PC-3 (cell line): Measurements from ENCODE around the gene EIF3B. TPM values are rescaled to one million over a fixed set of nuclear protein-coding genes. Genes with fewer than 3 reads are reported as not detected.

ENCODE experiments used
- ATAC-seq: fragments of 200-7000 bp; cut with Tn5 transposase; 2 replicates; pipeline ENCODE4 v1.9.1; 2020; ENCODE audit warnings: mild to moderate bottlenecking, moderate library complexity
- BruUV-seq: library from RNA; stranded (reverse); fragments of 400-500 nt; replicated peaks from 2 replicates; lab custom pipeline; 2021; lab: Mats Ljungman, UMichigan
- CTCF ChIA-PET: fragments of 300-600 bp; sonication (Branson Sonifier 250); formaldehyde crosslinking; loops from one replicate; lab custom pipeline; 2022; ENCODE audit warnings: antibody characterized with exemption; lab: Charles Lee
- POLR2A ChIA-PET: fragments of 300-600 bp; sonication (Branson Sonifier 250); formaldehyde crosslinking; loops from one replicate; lab custom pipeline; 2022; ENCODE audit warnings: antibody characterized with exemption; ENCODE audit not compliant: unreplicated experiment; lab: Charles Lee
- DNase-seq: peaks from one replicate; pipeline ENCODE4 v3.0.0-alpha.2; 2015
- H2AFZ ChIP-seq: fragments of 300-600 bp; sonication (generic); 2 replicates; pipeline ENCODE4 v1.6.0; 2016; ENCODE audit warnings: antibody characterized with exemption, low read length
- H3F3A ChIP-seq: fragments of 300-600 bp; sonication (generic); one replicate; pipeline ENCODE4 v1.6.0; 2017; ENCODE audit warnings: antibody characterized with exemption, low read length, control low read depth, mild to moderate bottlenecking; ENCODE audit not compliant: unreplicated experiment
- H3K27ac ChIP-seq: fragments of 300-600 bp; sonication (generic); 2 replicates; pipeline ENCODE4 v1.5.1; 2016; ENCODE audit warnings: mild to moderate bottlenecking, low read length
- H3K27me3 ChIP-seq: fragments of 300-600 bp; sonication (generic); 2 replicates; pipeline ENCODE4 v1.6.1; 2016; ENCODE audit warnings: low read length, mixed read lengths
- H3K36me3 ChIP-seq: fragments of 300-600 bp; sonication (generic); 2 replicates; pipeline ENCODE4 v1.6.1; 2016; ENCODE audit warnings: low read depth, mixed run types, low read length, mixed read lengths
- H3K4me1 ChIP-seq: fragments of 300-600 bp; sonication (generic); 2 replicates; pipeline ENCODE4 v1.5.1; 2016; ENCODE audit warnings: low read length; ENCODE audit not compliant: insufficient read depth
- H3K4me2 ChIP-seq: fragments of 300-600 bp; sonication (generic); 2 replicates; pipeline ENCODE4 v1.6.0; 2016; ENCODE audit warnings: low read length
- H3K4me3 ChIP-seq: fragments of 300-600 bp; sonication (generic); 2 replicates; pipeline ENCODE4 v1.5.1; 2016; ENCODE audit warnings: mild to moderate bottlenecking, low read length, mixed read lengths
- H3K79me2 ChIP-seq: fragments of 300-600 bp; sonication (generic); 2 replicates; pipeline ENCODE4 v1.6.1; 2017; ENCODE audit warnings: low read length, mixed read lengths
- H3K9ac ChIP-seq: fragments of 300-600 bp; sonication (generic); 2 replicates; pipeline ENCODE4 v1.6.0; 2016; ENCODE audit warnings: mild to moderate bottlenecking, low read length
- H3K9me2 ChIP-seq: fragments of 300-600 bp; sonication (generic); replicated peaks from 2 replicates; pipeline ENCODE4 v1.6.1; 2016; ENCODE audit warnings: mixed run types, low read length, mixed read lengths
- H3K9me3 ChIP-seq: fragments of 300-600 bp; sonication (generic); 2 replicates; pipeline ENCODE4 v1.6.1; 2016; ENCODE audit warnings: low read length, mixed read lengths
- H4K20me1 ChIP-seq: fragments of 300-600 bp; sonication (generic); 2 replicates; pipeline ENCODE4 v1.6.1; 2016; ENCODE audit warnings: low read length, mixed read lengths
- EZH2 ChIP-seq: fragments of 300-600 bp; sonication (generic); IDR thresholded peaks from one replicate; pipeline ENCODE4 v1.6.1; 2017; ENCODE audit warnings: antibody characterized with exemption, mild to moderate bottlenecking, low read length; ENCODE audit not compliant: unreplicated experiment
- EZH2phosphoT487 ChIP-seq: fragments of 300-600 bp; sonication (generic); IDR thresholded peaks from 2 replicates; pipeline ENCODE4 v1.6.1; 2018; ENCODE audit warnings: mild to moderate bottlenecking, antibody characterized with exemption, low read length, borderline replicate concordance
- intact Hi-C: fragments of 100-400 bp; cut with micrococcal nuclease; formaldehyde crosslinking; loops from 2 replicates; pipeline ENCODE4 v1.9.0; 2023
- total RNA-seq: library from RNA; depleted of rRNA; stranded (reverse); fragments of >200 nt; gene quantifications from 2 replicates; pipeline ENCODE4 v1.2.3, GENCODE V29; 2014
- TF ChIP-seq, protein P1 (sequence below): fragments of 300-600 bp; sonication (generic); conservative IDR thresholded peaks from 2 replicates; pipeline ENCODE4 v1.5.1; 2017; ENCODE audit warnings: antibody characterized with exemption, low read depth, mild to moderate bottlenecking, low read length

EIF3B gene
- total RNA-seq, 1 experiment from 2014 or later = 289 TPM

DNA sequence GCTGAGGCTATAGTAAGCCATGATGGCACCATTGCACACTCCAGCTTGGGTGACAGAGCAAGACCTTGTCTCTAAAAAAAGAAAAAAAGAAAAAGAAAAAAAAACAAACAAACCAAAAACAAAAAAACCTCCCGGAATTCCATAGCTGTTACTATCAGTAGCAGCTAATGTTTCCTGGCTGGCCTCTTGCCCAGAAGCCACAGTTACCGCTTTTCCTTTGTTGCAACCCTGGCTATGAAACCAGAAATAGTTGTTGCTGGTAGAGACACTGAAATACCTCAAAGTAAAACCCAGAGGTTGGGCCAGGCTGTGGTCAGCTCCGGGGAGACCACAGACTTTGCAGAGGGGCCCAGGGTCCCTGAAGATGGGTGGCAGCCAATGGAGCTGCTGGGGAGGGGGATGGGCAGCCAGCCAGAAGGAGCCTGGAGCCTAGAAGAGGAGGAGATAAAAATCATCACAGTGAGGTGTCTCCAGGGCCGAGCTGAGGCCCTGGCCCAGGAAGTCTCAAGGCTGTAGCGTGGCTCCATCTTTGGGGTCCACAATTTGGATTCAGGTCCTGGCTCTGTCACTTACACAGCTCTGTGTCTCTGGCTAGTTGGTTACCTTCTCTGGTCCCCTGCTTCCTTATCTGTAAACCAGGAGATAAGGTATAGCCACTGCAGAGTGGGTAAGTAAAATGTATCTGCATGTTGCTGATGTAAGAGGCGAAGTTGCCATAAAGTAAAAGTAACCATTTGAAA lies 45.4 kb downstream of the EIF3B start:
- no peaks in the 10 kb centered on the region for H4K20me1 ChIP-seq
- no peak overlapping the region for H3K27ac ChIP-seq
- H3F3A ChIP-seq = no peaks in the 10 kb centered on the region
- TF ChIP-seq, protein P1, sequence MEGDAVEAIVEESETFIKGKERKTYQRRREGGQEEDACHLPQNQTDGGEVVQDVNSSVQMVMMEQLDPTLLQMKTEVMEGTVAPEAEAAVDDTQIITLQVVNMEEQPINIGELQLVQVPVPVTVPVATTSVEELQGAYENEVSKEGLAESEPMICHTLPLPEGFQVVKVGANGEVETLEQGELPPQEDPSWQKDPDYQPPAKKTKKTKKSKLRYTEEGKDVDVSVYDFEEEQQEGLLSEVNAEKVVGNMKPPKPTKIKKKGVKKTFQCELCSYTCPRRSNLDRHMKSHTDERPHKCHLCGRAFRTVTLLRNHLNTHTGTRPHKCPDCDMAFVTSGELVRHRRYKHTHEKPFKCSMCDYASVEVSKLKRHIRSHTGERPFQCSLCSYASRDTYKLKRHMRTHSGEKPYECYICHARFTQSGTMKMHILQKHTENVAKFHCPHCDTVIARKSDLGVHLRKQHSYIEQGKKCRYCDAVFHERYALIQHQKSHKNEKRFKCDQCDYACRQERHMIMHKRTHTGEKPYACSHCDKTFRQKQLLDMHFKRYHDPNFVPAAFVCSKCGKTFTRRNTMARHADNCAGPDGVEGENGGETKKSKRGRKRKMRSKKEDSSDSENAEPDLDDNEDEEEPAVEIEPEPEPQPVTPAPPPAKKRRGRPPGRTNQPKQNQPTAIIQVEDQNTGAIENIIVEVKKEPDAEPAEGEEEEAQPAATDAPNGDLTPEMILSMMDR = no peak
- TF ChIP-seq EZH2 (no peak), EZH2phosphoT487 (no peak)
- no peaks in the 10 kb centered on the region for H3K9me2 ChIP-seq
- peak overlapping the region; percentile 67 for H2AFZ ChIP-seq
- POLR2A ChIA-PET = interaction anchor here (0.6 to 1.0 kb wide), 4 partner anchors 13 to 225 kb away, joined by 5 to 8 read pairs (median 6); no protein-coding TSS in a partner anchor
- peak; percentile 88 for DNase-seq
- CTCF ChIA-PET = interaction anchor here (0.6 kb wide), 2 partner anchors 26 to 35 kb away, joined by 4 to 16 read pairs; no protein-coding TSS in a partner anchor
- H3K4me1 ChIP-seq = peaks cover 22% of the 10 kb centered on the region
- no peaks in the 10 kb centered on the region for H3K9me3 ChIP-seq
- H3K36me3 ChIP-seq = no peaks in the 10 kb centered on the region
- peak overlapping the region; percentile 71 for H3K4me2 ChIP-seq
- H3K27me3 ChIP-seq = no peaks in the 10 kb centered on the region
- intact Hi-C loops = no loop called here
- peak overlapping the region; percentile 2; the same call in 1 of the 2 replicates for H3K9ac ChIP-seq
- H3K4me3 ChIP-seq = peak overlapping the region; percentile 37; the same call in 1 of the 2 replicates
- peak; percentile 39 for ATAC-seq
- BruUV-seq = no TSS peak
- H3K79me2 ChIP-seq = peaks cover 13% of the 10 kb centered on the region

DNA sequence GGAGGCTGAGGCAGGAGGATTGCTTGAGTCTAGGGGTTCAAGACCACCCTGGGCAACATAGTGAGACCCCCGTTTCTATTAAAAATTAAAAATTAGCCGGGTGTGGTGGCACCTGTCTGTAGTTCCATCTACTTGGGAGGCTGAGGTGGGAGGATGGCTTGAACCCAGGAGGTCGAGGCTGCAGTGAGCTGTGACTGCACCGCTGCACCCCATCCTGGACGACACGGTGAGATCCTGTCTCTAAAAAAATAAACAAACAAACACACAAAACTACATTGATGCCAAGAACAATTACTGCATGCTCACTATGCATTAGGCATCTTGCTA lies 48.0 kb downstream of the EIF3B start:
- H3K9ac ChIP-seq = peak overlapping the region; percentile 81

DNA sequence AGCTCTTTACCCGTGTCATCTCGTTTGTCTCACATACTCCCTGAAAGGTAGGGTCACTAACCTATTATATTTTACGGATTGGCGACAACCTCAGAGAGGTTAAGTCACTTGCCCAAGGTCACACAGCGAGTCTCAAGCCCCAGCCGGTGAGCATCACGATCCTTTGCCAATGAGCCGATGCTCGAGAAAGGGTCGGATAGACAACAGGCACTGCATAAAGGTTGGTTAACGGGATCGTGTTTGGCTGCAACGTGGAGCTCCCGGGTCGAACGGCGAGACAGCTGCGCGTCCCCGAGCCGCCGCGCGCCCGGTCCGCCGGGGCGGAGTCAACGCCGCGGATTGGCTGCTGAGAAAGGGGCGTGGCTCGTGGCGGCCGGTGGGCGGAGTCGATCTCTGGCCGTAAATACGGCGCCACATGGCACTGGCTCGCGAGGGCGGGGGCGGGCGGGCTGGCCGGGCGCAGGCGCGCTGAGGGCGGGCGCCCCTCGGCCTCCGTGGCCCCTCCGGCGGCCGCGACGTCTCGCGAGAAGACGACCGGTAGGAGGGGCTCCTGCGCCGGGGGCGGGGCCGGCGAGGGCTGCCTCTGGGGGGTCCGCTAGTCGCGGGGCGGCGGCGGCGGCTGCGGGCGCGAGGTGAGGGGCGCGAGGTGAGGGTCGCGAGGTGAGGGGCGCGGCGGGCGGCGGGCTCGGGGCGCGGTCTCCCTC lies 48.5 kb downstream of the EIF3B start, which contains the start of gene CHST12:
Gene CHST12, plus strand, starts transcription at position 598 of the 704 bp plus-strand sequence. CDS start 29,029 bp downstream, outside the sequence.
- Histone ChIP-seq H2AFZ (peak within 1 kb of the TSS; percentile 99), H3K9ac (peak within 1 kb of the TSS; percentile 85), H3K4me3 (peak within 1 kb of the TSS; percentile 99), H3K4me2 (peak within 1 kb of the TSS; percentile 100), H3K36me3 (no peaks in the 10 kb centered on the region), H3K9me3 (no peaks in the 10 kb centered on the region), H3K27me3 (no peaks in the 10 kb centered on the region), H3F3A (no peaks in the 10 kb centered on the region), H3K27ac (no peak within 1 kb of the TSS), H4K20me1 (no peaks in the 10 kb centered on the region), H3K79me2 (peaks cover 21% of the 10 kb centered on the region), H3K9me2 (no peaks in the 10 kb centered on the region), H3K4me1 (peaks cover 22% of the 10 kb centered on the region)
- intact Hi-C loops = no loop called here
- TF ChIP-seq EZH2phosphoT487 = no peak
- TF ChIP-seq, protein P1 = no peak
- no peak for TF ChIP-seq EZH2
- ATAC-seq (peak; percentile 61), DNase-seq (peak; percentile 91)
- POLR2A ChIA-PET = interaction anchor here (0.5 to 0.8 kb wide), 6 partner anchors 9 to 49 kb away, joined by 4 to 9 read pairs (median 4); no protein-coding TSS in a partner anchor
- no TSS peak for BruUV-seq
- CTCF ChIA-PET = interaction anchor here (0.6 to 1.5 kb wide), 4 partner anchors 19 to 418 kb away, joined by 4 to 5 read pairs (median 5); no protein-coding TSS in a partner anchor

More for the DNA sequence above, 48.0 kb downstream of the EIF3B start:
- no peaks in the 10 kb centered on the region for H3K9me2 ChIP-seq
- no peaks in the 10 kb centered on the region for H3K9me3 ChIP-seq
- H3K36me3 ChIP-seq = no peaks in the 10 kb centered on the region
- DNase-seq (no peak), ATAC-seq (no peak)
- H3K27ac ChIP-seq = no peak overlapping the region
- H3K4me2 ChIP-seq = peak overlapping the region; percentile 100
- intact Hi-C loops = no loop called here
- peak overlapping the region; percentile 99 for H3K4me3 ChIP-seq
- peaks cover 22% of the 10 kb centered on the region for H3K4me1 ChIP-seq
- POLR2A ChIA-PET = interaction anchor here (0.7 to 0.8 kb wide), 2 partner anchors 10 to 49 kb away, joined by 4 to 5 read pairs; no protein-coding TSS in a partner anchor
- peak overlapping the region; percentile 99 for H2AFZ ChIP-seq
- CTCF ChIA-PET = interaction anchor here (0.6 to 1.5 kb wide), 4 partner anchors 18 to 419 kb away, joined by 4 to 5 read pairs (median 5); no protein-coding TSS in a partner anchor
- H4K20me1 ChIP-seq = no peaks in the 10 kb centered on the region
- TSS peak; percentile 98 for BruUV-seq
- no peaks in the 10 kb centered on the region for H3F3A ChIP-seq
- peaks cover 21% of the 10 kb centered on the region for H3K79me2 ChIP-seq
- H3K27me3 ChIP-seq = no peaks in the 10 kb centered on the region
- TF ChIP-seq EZH2 (no peak), EZH2phosphoT487 (no peak)
